Activated CD4-positive, alpha-beta T cell treated with anti-CD3 and anti-CD28 coated beads, Interleukin-10, Interleukin-2, amounts not matched to agents 100 ng/mL and 50 ng/mL, durations not matched to agents 16 hours and 8 hours (primary cell): ENCODE data around the gene PTPN13.
A peak's percentile ranks its signal among the peaks of the same experiment; 100 is the strongest.

Experiments used
- DNase-seq: peaks from one replicate; pipeline ENCODE4 v3.0.0-alpha.2; 2020

The PTPN13 gene, protein sequence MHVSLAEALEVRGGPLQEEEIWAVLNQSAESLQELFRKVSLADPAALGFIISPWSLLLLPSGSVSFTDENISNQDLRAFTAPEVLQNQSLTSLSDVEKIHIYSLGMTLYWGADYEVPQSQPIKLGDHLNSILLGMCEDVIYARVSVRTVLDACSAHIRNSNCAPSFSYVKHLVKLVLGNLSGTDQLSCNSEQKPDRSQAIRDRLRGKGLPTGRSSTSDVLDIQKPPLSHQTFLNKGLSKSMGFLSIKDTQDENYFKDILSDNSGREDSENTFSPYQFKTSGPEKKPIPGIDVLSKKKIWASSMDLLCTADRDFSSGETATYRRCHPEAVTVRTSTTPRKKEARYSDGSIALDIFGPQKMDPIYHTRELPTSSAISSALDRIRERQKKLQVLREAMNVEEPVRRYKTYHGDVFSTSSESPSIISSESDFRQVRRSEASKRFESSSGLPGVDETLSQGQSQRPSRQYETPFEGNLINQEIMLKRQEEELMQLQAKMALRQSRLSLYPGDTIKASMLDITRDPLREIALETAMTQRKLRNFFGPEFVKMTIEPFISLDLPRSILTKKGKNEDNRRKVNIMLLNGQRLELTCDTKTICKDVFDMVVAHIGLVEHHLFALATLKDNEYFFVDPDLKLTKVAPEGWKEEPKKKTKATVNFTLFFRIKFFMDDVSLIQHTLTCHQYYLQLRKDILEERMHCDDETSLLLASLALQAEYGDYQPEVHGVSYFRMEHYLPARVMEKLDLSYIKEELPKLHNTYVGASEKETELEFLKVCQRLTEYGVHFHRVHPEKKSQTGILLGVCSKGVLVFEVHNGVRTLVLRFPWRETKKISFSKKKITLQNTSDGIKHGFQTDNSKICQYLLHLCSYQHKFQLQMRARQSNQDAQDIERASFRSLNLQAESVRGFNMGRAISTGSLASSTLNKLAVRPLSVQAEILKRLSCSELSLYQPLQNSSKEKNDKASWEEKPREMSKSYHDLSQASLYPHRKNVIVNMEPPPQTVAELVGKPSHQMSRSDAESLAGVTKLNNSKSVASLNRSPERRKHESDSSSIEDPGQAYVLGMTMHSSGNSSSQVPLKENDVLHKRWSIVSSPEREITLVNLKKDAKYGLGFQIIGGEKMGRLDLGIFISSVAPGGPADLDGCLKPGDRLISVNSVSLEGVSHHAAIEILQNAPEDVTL (N-terminal part only)

DNA sequence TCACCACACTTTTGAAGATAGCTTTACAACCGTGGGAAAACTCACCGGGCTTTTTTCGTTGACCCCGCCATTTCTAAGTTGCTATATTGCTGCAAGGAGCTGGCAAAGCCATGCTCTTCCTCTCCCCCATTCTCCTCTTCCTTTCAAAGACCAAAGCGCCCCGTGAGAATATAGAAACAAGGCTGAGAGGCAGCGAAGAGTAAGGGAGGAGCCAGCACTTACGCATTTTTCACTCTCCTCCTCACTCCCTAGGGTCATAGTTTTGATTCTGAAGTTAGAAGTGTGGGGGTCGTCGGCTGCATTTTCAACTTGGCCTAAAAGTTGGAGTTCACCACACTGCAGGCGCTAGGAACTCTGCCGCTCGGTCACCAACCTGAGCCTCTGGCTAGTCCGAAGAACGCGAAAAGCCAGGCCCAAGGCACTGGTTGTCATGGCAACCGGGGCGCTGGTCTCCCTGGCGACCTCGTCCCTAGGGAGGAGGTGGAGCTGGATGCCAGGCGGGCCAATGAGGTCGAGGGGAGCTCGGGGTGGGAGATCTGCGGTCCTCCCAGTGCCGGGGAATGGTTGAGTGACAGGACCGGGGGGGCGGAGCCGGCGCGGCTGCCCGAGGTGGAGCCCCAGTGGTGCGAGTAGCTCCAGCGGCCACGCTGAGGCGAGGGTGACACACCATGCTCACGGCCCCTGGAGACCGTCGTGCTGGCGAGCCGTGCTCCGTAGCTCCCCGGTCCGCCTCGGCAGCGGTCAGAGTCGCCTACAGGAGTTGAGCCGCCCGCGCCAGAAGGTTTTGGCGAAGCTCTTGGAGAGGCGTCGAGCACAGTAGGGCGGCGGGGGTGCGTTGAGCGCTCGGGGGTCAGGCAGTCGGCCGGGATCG lies at the start of gene PTPN13:
TSS of gene PTPN13 (plus strand) at position 628 of the 871 bp plus-strand sequence. CDS start 40,942 bp downstream, outside the sequence.
- peak; percentile 91 for DNase-seq

- DNase-seq, result no peak
Measured at GRCh38 chr4:86547140-86547539, 47.0 kb upstream of the PTPN13 start.

DNA sequence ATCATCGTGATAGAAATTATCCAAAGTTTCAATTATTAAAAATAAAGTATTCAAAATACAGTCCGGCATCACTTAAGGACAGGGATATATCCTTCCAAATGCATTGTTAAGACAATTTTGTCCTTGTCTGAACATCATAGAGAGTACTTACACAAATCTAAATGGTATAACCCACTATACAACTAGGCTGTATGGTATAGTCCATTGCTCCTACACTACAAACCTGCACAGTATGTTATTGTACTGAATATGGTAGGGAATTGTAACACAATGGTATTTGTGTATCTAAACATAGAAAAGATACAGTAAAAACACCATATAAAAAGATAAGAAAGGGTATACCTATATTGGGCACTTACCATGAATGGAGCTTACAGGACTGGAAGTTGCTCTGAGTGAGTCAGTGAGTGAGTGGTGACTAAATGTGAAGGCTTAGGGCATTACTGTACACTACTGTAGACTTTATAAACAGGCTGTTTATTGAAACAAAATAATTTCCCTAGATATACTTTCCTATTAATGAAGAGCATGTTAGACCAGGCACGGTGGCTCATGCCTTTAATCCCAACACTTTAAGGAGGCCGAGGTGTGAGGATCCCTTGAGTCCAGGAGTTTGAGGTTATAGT lies 44.8 kb upstream of the PTPN13 start:
- DNase-seq, result no peak

DNA sequence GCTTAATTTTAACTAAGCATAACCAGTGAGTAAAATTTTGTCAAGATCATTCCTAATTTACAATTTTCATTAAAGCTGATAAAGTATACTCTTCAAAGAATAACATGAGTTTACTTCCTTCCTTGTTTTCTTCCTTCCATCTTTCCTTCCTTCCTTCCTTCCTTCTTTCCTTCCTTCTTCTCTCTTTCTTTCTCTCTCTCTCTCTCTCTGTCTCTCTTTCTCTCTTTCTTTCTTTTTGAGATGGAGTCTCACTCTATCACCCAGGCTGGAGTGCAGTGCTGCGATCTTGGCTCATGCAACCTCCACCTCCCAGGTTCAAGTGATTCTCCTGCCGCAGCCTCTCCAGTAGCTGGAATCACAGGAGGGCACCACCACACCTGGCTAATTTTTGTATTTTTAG lies 42.7 kb upstream of the PTPN13 start:
- no peak for DNase-seq

GRCh38 chr4:86554646-86555045 lies 39.5 kb upstream of the PTPN13 start:
- DNase-seq, result no peak

DNA sequence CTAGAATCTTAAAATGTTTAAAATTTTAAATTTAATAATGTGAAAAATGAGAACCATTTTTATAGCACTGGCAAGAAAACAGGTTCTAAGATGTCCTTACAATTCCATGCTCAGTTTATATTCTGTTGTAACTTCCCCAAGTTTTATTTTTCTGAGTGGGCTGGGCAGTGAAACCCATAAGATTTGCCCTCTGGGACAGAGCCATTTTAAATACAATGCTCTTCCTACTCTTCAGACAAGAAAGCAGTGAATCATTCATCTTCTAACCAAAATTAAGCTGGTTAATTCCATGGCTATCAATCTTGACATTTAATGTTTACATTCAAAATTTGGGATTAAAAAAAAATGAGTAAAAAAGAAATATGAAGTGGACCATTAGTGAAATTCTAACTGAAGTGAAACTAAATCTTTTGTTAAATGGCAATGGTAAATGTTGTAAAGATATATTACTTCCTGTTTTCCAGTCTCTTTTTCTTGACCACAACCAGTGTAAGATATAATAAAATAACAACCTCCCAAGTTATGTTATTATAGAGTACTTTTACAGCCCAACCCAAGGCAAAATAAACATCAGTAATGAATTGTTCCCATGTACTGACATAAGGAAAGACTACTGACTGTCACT lies 37.2 kb upstream of the PTPN13 start:
- DNase-seq, result no peak

GRCh38 chr4:86557526-86557925 lies 36.6 kb upstream of the PTPN13 start:
- peak; percentile 42 for DNase-seq

DNA sequence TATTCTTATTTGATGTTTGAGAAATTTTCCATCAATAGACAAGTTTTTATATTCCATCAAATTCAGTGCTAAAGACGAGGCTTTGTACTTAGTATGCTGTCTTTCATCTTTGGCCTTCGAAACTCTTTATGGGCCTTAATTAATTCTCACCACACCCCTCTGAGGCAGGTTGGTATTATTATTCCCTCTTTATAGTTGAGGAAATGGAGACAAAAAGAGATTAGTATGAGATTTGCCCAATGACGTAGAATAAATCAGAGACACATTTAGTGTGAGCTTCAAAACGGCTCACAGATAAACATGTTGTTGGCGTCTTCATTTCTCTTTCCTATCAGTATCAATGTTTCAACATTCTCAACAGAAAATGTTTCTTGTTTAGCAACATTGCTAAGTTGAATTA lies 35.9 kb upstream of the PTPN13 start:
- DNase-seq, result no peak

DNA sequence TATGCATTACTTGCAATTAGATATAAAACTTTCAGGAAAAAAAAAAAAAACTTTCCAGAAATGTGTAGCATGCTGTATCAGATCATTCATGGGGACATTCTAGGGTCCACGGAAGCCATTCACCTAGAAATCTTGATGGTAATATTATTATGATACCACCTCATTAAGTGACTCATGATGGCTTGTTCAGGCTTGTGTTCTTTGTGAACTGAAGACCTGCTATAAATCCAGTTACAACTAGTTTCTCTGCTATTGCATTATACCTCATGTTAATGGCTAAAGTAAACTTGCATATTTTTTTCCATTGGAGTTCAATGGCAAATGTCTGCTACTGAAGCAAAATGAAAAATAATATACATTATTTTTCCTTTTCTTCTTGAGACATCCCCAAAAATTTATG lies 35.3 kb upstream of the PTPN13 start:
- DNase-seq, result no peak

GRCh38 chr4:86560447-86560846 lies 33.7 kb upstream of the PTPN13 start:
- DNase-seq, result no peak

- DNase-seq, result no peak
Measured at GRCh38 chr4:86561256-86561655, 32.9 kb upstream of the PTPN13 start.

DNA sequence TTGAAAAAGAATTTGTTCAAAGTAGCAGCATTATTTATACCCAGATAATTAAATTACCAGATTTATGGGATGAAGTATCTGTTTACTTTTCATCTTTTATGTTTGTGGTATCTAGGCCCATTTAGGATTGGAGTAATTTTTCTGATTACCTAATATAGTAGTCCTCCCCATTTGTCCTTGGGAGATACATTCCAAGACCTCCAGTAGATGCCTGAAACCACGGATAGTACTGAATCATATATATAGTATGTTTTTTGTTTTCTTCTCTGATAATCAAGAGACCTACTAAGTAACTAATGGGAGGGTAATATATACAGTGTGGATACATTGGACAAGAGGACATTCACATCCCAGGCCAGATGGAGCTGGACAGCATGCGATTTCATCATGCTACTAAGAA lies 30.7 kb upstream of the PTPN13 start:
- DNase-seq, result no peak

DNA sequence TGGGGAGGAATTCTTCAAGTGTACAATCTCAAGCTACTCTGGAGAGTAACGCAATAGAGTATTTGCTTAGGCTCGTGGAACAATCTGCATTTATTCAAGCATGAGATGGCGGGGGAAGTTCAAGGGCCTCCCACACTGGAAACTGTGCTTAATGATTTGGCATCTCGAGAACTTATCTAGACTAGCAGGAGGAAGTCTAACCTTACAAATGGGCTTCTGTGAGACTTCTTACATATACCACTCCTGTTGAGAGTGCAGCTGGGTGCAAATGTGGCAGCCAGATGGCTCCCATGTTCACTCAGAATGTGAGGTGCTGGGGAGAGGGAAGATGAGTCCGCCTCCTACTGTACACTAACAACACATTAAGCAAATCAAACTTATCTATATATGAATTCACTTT lies 29.3 kb upstream of the PTPN13 start:
- DNase-seq, result no peak

DNA sequence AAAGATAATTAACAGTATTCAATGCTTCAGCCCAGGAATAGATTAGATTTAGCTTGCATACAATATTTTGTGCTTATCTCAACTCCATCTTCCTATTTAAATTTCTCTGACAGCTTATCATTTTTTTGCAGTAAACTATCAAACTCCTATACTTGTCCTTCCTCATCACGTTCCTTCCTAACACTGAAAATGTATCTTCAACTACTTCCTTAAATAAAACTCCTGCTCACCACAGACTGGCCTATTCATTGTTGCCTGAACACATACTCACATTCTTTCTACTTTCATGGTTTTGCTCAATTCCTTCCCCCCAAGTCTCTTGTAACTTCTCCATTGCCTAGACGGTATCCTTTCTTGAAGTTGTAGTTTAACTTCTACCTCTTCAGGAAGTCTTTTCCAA lies 28.5 kb upstream of the PTPN13 start:
- DNase-seq, result no peak

GRCh38 chr4:86569103-86569870 lies 24.8 kb upstream of the PTPN13 start:
- DNase-seq, result no peak

GRCh38 chr4:86579941-86580340 lies 14.2 kb upstream of the PTPN13 start:
- DNase-seq, result no peak

DNA sequence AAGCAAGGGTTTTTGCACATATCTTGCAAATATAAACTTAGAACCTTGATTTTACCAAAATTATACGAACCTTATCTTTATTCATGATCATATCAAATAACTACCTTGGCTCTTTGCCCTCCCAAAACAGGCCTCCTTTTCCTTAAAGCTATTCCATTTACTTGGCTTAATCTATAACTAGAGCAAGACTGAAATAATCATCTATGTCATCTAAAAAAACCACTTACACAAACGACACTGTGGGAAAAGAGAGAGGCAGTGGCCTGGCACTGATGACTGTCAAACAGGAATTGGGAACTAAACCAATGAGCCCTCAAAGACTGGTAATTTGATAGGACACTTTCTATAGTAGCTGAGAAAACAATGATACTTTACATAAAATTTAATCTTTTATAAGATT lies 11.7 kb upstream of the PTPN13 start:
- DNase-seq, result no peak

GRCh38 chr4:86586160-86586572 lies 7.9 kb upstream of the PTPN13 start:
- no peak for DNase-seq

DNA sequence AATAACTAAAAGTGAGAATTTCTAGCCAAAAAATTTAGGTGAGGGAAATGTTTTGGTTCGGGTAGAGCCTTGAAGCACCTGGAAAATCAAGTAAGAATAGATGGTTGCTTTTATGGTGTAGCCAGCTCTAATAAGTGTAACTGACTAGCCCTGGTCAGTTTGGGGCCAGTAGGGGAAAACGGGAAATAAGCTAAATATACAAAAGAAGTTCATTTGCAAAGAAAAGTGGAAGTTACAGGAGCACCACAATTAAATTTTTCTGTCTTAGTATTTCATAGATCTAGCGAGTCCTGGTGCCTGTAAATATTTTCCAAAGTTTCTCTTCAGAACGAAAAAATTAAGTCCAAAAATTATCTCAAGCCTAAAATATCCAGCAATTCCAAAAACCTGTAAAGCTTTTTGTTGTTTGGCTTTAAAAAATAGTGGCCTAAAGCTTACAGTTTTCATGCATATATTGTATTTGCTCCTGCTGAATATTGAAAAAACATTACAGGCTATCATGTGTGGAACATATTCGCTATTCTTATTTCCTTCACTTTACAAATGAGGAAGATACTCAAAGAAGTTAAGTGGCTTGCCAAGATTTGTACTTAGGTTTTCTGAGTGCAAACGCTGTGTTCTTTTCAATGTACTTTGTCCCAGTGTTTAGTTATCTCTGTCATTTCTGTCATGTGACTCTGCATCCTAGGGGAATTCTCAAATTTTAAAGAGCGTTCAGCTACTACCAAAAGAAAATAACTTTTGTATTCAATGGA lies 7.3 kb upstream of the PTPN13 start:
- DNase-seq, result no peak
